ENCODE measurements around the gene TP53AIP1.

Gene TP53AIP1

DNA sequence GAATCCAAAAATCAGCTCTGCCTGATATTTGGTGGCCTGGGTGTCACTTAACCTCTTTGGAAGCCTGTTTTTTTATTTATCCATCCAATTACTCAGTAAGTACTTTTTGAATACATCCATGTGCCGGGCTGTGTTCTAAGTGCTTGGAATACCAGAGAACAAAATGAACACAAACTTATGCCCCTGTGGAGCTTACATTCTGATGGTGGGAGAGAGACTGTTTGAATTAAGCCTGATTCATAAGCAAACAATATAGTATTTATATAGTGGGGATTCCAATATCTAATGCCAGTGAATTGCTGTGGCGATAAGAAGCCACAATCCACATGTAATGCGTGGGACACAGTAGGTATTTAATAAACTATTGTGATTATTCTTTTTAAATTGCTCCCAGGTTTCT, 32.1 kb downstream of the TP53AIP1 start:
- TF ChIP-seq, protein P1, sequence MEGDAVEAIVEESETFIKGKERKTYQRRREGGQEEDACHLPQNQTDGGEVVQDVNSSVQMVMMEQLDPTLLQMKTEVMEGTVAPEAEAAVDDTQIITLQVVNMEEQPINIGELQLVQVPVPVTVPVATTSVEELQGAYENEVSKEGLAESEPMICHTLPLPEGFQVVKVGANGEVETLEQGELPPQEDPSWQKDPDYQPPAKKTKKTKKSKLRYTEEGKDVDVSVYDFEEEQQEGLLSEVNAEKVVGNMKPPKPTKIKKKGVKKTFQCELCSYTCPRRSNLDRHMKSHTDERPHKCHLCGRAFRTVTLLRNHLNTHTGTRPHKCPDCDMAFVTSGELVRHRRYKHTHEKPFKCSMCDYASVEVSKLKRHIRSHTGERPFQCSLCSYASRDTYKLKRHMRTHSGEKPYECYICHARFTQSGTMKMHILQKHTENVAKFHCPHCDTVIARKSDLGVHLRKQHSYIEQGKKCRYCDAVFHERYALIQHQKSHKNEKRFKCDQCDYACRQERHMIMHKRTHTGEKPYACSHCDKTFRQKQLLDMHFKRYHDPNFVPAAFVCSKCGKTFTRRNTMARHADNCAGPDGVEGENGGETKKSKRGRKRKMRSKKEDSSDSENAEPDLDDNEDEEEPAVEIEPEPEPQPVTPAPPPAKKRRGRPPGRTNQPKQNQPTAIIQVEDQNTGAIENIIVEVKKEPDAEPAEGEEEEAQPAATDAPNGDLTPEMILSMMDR (IDR thresholded peaks at IDR 0.05; ENCODE audit: insufficient read depth, low read depth, low read length, missing control alignments) = no peak
- H3K4me3 ChIP-seq (ENCODE audit: low read length) = no peak overlapping the region

DNA sequence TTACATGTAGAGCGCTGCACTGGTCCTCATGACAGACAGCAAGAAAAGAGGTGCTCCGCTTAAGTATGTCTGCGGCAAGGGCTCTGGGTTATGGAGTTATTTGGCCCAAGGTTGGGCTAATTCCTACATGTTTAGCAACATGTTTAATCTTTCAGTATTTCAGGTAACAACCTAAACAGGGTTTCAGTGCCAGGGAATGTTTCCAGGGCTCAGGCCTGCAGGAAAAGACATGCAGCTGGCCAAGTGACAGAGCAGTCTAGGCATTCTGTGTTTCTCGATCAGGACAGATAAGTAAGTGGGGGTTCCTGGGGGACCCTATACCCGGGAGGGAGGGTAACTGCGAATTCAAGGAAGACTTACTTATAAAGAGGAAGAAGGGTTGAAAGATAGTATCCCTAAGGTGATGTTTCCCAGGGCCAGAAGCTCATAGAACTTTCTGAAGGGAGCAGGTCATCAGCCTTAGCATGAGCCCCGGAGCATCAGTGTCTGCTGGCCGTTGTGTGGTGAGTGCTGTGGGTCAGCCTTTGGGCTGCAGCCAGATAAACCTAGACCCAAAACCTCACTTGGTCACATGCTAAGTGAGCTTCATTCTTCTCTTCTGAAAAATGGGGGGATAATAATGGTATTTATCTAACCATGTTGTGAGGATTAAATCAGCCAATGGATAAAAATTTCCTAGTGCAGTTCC, 33.1 kb downstream of the TP53AIP1 start:
- TF ChIP-seq, protein P1 (IDR thresholded peaks at IDR 0.05; ENCODE audit: insufficient read depth, low read depth, low read length, missing control alignments) = no peak
- DNase-seq (ENCODE audit: low read depth) = peak; percentile 78

More for the DNA sequence above, 32.1 kb downstream of the TP53AIP1 start:
- no peak for DNase-seq (ENCODE audit: low read depth)

GRCh38 chr11:128908391-128909246, 34.1 kb downstream of the TP53AIP1 start:
- TF ChIP-seq, protein P1 (IDR thresholded peaks at IDR 0.05; ENCODE audit: insufficient read depth, low read depth, low read length, missing control alignments) = no peak
- no peak overlapping the region for H3K4me3 ChIP-seq (ENCODE audit: low read length)
- DNase-seq (ENCODE audit: low read depth) = peak; percentile 84

More for the DNA sequence above, 33.1 kb downstream of the TP53AIP1 start:
- no peak overlapping the region for H3K4me3 ChIP-seq (ENCODE audit: low read length)

- no peak for DNase-seq (ENCODE audit: low read depth)
- H3K4me3 ChIP-seq (ENCODE audit: low read length) = no peak overlapping the region
- TF ChIP-seq, protein P1 (IDR thresholded peaks at IDR 0.05; ENCODE audit: insufficient read depth, low read depth, low read length, missing control alignments) = no peak
These were observed 35.1 kb downstream of the TP53AIP1 start for GRCh38 chr11:128907585-128907984.

DNA sequence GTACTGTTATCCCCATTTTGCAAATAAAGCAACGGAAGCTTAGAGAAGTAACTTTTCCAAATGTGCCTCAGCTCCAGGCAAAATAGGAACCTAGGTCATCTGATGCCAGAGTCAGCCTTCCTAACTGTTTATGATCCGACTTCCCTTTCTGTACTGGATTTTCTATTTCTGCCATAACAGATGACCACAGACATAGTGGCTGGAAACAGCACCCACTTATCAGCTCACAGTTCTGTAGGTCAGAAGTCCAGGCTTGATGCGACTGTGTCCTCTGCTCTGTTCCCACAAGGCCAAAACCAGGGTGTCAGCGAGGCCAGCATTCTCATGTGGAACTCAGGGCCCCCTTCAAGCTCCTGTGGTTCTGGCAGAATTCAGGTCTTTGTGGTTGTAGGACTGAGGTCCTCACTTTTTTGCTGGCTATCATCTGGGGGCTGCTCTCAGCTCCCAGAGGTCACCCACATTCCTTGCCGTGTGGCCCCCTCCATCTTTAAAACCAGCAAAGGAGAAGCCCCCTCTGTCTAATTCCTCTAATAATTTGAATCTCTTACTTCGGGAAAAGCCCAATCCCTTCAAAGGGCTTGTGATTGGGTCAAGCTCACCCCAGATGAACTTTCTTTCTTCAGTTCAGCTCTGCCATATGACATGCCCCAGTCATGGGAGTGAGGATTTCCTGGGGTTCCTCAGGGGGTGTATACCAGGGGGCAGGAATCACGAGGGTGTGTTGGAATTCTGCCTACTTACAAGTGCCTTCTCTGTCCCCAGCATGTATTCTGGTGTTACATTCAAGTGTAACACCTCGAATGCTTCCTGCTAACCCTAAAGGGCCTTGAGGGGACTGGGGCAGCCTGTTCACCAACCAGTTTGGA, 36.3 kb downstream of the TP53AIP1 start:
- DNase-seq (ENCODE audit: low read depth) = no peak
- H3K4me3 ChIP-seq (ENCODE audit: low read length) = peak overlapping the region; percentile 47
- TF ChIP-seq, protein P1 (IDR thresholded peaks at IDR 0.05; ENCODE audit: insufficient read depth, low read depth, low read length, missing control alignments) = no peak

GRCh38 chr11:128905345-128906184, 37.1 kb downstream of the TP53AIP1 start:
- H3K4me3 ChIP-seq (ENCODE audit: low read length) = peak overlapping the region; percentile 47
- TF ChIP-seq, protein P1 (IDR thresholded peaks at IDR 0.05; ENCODE audit: insufficient read depth, low read depth, low read length, missing control alignments) = peak; percentile 48
- peak; percentile 72 for DNase-seq (ENCODE audit: low read depth)
